Keratinocyte (primary cell): ENCODE measurements around the gene MSANTD1.

Source experiments
- EZH2 ChIP-seq: IDR thresholded peaks from one replicate; pipeline ENCODE4 v1.6.1; 2012; ENCODE audit warnings: inconsistent platforms, mild to moderate bottlenecking, low read length, moderate library complexity
- TF ChIP-seq, protein P1 (sequence below), 3 experiments: IDR thresholded peaks in 1 of 3; conservative IDR thresholded peaks in 1 of 3; optimal IDR thresholded peaks in 1 of 3; 2 replicates in 2 of 3; 3 replicates in 1 of 3; pipeline versions ENCODE3 to v1.5.1; 2011; ENCODE audit warnings: low read length in 3 of 3, mild to moderate bottlenecking in 3 of 3, moderate library complexity in 2 of 3, control low read depth in 1 of 3, inconsistent platforms in 1 of 3; ENCODE audit not compliant: insufficient read depth in 2 of 3; ENCODE audit errors: extremely low read depth in 1 of 3

DNA sequence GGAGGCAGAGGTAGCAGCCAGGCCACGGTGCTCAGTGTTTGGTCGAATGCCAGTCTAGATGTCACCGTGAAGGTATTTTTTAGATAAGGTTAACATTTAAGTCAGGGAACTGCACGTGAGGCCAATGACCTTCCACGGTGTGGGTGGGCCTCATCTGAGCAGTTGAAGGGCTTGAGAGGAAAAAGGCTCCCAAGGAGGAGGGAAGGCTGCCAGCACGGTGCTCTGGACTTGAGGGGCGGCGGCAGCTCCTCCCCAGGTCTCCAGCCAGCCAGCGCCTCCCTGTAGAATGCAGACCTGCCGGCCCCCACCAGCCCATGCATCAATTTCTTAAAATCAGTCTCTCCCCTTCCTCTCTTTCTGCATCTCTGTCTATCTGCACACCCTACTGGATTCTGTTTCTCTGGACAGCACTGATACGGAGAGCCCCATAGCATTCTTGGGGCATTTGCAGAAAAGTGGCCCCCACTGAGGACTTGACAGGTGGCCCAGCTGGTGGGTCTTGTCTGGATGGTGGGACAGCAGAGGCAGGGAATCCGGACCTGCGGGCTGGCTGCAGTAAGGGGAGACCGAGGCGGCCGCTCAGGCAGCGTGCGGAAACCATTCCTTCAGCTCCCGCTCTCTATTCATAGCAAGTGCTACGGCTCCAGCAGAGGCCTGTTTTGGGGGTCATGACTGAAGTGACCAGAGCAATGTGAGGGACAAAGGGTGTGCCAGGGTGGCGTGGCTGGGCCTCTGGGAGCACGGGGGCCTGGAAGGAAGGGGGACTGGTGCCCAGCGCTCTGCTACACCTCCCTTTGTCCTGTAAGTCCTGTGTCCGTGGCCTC is 36.0 kb downstream of the MSANTD1 start:
- TF ChIP-seq, protein P1, sequence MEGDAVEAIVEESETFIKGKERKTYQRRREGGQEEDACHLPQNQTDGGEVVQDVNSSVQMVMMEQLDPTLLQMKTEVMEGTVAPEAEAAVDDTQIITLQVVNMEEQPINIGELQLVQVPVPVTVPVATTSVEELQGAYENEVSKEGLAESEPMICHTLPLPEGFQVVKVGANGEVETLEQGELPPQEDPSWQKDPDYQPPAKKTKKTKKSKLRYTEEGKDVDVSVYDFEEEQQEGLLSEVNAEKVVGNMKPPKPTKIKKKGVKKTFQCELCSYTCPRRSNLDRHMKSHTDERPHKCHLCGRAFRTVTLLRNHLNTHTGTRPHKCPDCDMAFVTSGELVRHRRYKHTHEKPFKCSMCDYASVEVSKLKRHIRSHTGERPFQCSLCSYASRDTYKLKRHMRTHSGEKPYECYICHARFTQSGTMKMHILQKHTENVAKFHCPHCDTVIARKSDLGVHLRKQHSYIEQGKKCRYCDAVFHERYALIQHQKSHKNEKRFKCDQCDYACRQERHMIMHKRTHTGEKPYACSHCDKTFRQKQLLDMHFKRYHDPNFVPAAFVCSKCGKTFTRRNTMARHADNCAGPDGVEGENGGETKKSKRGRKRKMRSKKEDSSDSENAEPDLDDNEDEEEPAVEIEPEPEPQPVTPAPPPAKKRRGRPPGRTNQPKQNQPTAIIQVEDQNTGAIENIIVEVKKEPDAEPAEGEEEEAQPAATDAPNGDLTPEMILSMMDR (optimal IDR thresholded peaks at IDR 0.05 in 1 of 3, IDR thresholded peaks at IDR 0.05 in 1 of 3, conservative IDR thresholded peaks at IDR 0.05 in 1 of 3; ENCODE audit: extremely low read depth in 1 of 3, insufficient read depth in 2 of 3, low read length in 3 of 3) = no peak
- TF ChIP-seq EZH2 = no peak
